Activated T-helper 1 cell treated with Interleukin-2 at 50 U/mL for 16 hours (primary cell): ENCODE results near the gene CISH.

Experiments
- DNase-seq: peaks from one replicate; pipeline ENCODE4 v3.0.0-alpha.2; 2020; ENCODE audit warnings: low read depth

Gene CISH

DNA sequence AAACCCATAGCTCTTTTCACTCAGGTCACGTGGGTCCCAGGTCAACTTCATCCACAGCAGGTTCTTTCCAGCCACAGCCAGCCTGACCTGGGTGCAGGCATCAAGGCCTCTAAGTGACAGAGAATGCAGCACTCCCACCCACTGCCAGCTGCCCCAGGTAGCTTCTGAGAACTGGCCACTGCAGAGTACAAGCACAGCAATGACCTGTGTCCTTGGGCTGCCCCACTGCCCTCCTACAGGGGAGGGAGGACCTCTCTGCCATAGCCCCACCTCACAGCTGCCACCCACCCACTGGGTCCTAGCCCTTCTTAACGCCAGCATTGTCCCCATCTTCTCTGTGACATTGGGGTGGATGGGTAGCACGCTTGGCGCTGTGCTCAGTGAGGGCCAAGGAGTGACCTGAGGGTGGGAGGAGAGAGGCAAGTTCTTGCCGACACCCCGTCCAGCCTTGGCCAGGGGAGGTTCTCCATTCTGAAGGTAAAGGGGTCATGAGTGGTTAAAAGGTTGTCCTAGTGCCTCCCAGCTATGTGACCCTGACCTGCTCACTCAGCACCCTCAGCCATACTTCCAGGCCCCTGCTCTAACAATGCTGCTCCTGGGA, 12.4 kb downstream of the CISH start:
- no peak for DNase-seq

DNA sequence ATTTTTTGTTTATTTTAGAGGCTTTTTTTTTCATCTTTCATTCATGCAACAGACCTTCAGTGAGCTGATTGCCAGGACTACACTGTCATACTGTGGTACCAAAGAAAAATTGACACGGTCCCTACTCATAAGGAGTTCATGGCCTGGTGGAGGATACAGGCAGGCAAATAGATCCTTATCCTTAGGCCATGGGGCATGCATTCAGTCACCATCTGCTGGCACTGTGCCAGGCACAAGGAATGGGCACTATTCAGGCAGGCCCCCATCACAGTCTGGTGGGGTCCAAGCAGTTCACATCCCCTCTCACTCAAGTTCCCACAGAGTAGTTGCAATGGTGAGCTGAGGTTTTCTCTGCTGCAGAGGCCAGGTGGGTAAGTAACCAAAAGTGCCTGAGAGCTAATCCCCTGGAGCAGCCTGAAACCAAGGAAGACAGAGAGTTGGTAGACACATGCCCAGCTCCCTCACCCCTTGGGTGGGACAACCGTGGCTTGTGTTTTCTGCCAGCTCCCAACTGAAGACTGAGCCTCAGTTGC, 17.3 kb downstream of the CISH start:
- no peak for DNase-seq

DNA sequence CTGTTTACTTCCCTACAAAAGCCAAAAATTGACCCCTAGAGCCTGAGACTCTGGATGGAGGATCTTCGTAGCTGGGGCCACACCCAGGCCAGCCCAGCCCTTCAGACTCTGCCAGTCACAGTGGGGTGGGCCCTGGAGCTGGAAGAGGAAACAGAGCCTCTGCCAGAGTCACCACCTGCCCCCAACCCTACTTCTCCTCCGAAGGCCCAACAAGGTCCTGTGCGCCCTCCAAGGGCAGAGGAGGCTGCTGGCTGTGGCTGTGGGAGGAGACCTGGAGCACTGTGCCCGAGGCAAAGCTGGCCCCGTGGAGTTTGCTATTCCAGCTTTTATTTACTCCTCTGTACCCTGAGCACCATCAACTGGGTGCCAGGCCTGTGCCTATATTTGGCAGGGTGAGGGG, 19.0 kb downstream of the CISH start:
- no peak for DNase-seq

DNA sequence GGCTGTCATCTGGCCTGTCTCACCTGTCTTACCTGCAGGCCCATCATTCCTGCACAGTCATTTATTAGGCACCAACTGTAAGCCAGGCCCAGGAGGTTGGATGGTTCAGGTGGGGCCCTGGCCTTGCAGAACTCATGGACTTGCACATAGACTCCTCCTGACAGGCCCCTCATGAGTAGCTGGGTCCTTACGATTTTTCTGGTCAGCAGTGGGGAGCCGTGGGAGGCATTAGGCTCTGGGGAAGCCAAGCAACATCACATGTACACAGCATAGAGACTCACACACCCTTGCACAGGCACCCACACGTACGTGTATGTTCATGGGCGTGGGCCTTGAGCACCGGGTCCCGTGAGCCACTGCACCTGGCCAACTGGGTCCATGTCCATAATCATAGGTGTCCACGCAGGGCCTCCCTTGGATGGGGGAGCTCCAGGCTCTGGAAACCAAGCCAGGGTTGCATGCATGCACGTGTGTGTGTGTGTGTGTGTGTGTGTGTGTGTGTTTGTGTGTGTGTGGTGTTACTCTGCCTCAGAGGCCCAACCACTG, 20.3 kb downstream of the CISH start:
- DNase-seq, result no peak

DNA sequence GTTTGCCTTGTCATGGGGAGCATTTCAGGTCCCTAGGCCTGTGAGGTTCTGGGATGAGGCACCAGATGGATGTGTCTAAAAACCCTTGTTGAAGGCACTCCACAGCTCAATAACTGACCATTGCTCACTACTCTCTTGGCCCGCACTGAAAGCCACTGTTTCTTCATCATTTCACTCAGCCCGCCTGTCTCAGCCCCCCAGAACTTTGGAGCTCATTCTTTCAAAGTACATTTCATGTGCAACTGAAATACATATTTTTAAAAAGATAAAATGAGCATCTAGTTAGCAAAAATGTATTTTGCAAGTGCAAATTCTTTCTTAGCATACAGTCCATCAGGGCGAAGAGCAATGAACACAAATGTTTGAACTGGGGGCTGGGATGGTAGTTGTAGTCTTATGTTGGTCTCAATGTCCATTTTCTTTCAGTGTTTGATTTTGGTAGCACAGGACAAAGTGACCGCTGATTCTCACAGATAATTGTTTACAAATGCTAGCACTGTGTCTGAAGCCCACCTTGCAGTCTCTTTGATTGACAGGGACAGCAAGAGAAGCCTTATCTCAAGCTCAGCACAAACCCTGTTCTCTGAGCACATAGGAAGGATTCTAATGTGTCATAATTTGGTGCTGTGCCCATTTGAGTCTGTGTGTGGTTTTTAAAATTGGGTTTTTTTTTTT, 22.7 kb downstream of the CISH start:
- DNase-seq, result no peak

DNA sequence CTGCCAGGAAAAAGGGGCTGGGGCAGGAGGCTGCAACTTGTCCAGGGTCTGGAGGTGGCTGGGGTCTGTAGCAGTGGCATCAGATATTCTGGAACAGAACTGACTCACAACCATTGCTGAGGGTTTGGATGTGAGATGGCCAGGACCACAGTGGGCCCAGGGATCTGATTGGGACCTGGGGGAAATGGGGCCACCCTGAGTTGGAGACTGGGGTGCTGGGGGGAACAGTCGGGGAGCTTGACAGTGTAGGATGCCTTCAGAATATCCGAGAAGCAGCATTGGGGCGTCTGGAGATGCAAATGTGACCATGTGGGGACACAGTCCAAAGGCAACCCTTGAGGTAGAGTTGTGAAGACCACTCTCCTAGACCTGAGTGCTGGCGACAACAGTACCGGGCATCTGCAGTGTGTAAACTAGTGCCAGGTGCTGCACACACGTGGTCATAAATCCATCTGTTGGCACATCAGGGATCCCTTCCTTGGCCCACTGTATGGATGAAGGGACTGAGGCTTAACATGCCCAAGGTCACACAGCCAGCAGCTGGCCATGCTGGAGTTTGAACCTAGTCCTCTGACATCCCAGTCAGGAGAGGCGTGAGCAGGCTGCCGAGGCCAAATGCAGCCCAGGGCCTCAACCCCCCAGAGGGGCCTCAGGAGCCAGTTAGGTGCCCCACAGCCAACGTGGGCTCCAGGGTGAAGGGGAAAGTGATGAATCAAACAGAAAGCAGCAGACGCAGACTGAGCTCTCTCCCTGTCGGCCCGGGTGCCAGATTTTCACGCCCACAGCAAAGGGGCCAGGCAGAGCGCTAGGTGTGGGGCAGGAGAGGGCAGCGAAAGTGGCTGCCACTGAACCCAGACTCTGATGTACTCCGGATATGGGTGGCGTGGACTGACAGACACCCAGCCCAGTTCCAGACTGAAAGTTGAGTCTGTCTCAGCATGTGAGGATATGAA, 23.5 kb downstream of the CISH start:
- no peak for DNase-seq

DNA sequence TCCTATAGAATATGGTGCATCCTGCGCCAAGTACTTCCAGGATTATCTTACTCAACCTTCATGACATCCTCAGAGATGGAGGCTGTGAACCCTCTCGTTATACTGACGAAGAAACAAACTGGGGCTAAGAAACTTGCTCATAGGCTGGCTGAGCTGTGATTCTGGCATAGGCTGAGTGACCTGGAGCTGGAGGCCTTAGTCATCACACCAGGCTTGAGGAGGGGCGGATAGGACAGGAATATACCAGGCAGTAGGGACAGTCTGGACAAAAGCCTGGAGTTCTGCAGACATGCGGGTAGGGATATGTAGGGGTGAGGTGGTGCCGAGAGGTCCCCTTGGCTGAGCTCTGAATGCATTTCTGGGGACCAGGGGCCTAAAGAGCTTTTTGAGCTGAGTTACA, 24.2 kb downstream of the CISH start:
- DNase-seq, result no peak

DNA sequence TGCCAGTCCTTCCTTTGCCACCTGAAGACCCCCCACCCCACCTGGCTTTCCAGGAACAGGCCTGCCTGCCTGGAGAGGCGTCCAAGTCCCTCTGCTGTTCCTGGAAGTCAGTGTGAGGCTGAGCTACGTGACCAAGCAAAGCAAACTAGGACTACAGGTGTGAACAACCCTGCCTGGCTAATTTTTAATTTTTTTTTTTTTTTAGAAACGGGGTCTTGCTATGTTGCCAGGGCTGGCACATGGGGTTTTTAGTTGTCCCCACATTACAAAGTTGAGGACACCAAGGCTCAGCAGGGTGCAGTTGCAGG, 24.9 kb downstream of the CISH start:
- DNase-seq, result no peak

DNA sequence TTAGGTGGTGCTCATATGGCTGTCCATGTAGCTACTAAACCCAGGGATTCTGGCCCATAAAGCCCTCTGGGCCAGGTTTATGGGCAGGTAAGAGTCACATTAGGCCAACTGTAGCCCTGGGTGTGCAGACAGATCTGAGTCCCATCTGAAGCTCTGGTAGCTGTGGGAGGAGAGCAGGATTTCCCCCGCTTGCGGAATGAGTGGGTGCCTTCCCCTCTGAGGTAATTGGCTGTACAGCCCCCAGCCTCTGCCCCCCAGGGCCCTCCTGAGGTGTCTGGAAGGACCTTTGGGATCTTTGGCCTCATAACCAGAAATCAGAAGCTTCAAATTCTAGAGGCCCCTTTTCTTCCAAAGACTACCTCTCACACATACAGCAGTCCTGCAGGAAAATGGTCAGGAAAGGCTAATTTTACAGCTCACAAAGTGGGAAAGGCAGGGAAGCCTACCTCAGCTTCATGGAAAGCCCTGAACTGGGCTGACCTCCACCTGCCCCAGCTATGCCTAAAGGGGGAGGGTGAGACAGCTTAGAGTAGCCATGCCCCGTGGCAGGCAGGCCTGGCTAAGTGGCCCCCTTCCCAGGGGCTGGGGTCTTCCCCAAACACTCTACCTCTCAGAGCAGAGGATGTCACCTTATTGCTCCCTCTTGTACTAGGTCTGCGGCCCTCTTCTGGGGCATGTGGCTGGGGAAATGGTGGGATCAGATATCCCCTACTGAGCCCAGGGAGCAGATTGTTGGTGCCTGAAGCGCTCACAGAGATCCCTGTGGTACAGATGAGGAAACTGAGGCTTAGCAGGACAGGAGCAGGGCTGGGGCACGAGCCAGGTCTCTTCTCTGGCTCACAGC, 25.4 kb downstream of the CISH start:
- no peak for DNase-seq

DNA sequence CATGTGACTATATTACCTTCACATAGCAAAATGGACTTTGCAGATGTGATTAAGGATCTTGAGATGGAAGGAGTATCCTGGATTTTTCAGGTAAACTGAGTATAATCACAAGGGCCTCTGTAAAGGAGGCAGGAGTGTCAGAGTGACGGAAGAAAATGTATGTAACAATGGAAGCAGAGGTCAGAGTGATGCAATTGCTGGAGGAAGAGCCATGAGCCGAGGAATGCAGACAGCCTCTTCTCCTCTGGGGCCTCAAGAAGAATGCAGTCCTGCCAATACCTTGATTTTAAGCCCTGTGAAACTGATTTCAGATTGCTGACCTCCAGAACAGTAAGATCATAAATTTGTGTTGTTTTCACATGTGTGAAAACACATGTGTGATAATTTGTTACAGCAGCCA, 27.2 kb downstream of the CISH start:
- no peak for DNase-seq

DNA sequence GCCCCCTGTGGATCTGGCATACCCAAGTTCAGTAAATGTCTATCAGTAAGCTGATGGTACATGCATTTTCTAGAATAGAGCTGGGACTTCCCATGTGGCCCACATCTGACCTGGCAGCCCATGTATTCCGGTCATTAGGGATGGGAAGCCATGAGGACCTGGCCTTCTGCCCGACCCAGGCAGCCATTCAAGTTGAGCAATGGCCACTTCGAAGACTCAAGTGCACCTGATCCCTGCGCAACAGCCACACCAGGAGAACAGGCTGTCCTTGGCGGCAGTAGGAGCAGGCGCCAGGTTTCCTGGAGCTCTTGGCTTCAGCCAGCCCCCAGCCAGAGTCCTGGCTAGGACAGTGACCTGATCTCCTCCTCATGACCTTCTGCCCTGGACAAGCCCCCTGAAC, 27.7 kb downstream of the CISH start:
- DNase-seq, result no peak

DNA sequence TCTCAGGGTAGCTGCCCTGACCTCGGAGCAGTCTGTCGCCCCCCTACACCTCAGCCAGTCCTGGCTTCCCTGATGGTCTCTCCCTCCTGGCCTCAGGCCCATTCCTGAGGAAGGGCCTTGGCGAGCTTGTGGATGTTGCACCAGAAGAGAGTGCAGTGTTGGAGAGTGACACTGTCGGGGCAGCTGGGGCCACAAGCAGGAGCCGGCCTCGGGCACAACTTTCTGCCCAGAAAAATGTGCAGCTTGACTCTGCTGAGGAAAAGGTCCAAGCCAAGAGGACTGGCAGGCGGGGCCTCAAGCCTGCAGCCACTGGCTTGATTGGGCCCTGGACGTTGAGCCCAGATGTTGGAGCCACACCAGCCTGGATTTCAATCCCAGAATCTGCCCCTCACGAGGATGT, 29.5 kb downstream of the CISH start:
- no peak for DNase-seq

DNA sequence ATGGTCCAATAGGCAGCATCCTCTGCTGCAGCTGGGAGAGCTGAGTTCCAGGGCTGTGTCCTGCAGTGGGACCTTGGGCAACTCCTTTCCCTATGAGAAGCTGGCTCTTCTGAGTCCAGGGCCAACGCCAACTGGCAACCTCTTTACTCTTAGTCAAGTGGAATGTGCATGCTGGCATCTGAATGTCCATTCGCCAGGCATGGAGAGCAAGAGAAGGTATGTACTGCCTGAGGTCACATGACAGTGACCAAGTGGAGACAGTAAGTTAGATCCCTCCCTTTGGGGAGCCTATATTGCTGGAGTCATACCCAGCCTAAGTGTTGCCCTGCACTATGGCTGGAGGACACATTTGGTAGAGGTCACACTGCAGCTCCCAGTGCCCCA, 30.1 kb downstream of the CISH start:
- no peak for DNase-seq

DNA sequence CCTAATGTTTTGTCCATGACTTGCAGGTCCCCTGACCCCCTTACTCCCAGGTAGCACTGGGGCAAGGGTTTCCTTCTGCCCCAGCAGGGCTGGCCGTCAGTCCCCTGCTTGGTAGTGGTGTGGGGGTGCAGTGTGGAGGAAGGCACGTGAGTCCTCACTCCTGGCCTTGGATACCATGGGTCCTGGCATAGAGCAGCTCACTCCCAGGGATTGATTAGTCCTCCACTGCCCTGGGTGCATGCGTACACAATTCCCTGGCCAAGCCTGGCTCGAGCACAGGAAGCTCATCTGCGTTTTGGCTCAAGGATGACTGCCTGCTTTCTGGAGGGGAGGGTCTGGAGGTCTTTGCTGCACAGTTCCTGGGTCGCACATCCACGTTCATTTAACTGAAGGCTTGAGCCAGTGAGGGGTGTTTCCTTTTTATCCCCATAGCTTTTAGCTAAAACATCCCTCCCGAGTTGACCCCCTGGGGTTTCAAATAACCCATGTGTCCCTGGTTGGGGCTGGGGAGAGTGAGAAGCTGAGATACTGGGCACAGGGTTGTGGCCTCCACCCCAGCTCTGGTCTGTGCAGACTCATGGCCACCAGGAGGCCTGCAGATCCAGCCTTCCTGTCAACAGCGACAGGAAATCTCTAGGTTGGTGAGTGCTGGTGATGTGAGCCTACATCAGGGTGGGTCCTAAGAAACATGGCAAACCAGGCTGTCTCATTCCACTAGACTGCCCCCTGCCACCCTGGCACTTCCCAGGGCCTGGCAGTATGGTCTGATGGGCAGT, 30.7 kb downstream of the CISH start:
- no peak for DNase-seq

DNA sequence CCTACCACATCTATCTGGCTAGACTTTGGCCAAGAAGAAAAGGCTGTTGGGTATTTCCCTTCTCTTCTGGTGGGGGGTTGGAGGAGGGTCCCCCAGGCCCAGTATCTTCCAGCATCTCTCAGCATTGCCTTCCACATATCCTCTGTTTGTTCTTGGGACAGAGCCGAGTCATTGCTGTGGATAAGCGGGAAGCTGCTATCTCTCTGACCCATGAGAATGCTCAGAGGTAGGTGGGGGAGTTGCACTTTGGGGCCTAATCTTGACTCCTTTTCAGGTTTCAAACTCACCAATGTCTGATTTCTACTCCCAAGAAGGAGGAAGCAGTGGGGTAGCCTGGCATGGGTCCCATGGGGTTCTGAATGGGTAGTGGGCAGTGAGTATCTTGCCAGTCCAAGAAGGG, 34.2 kb downstream of the CISH start:
- DNase-seq, result no peak

DNA sequence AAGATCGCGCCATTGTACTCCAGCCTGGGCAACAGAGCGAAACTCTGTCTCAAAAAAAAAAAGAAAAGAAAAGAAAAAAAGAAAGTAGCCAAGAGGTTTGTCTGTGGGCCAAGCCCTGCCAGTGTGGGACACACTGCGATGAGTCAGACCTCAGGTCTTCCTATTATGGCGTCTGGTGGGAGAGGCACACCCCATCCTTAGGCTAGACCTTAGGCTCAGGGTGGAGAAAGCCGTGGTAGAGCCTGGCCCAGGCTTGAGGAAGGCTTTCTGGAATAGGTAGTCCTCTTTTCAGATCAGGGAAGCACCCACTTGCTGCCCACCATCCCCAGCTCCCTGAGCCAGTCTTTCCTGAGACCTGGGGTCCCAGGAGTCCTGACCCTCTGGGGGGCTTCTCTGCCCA, 36.2 kb downstream of the CISH start:
- no peak for DNase-seq

DNA sequence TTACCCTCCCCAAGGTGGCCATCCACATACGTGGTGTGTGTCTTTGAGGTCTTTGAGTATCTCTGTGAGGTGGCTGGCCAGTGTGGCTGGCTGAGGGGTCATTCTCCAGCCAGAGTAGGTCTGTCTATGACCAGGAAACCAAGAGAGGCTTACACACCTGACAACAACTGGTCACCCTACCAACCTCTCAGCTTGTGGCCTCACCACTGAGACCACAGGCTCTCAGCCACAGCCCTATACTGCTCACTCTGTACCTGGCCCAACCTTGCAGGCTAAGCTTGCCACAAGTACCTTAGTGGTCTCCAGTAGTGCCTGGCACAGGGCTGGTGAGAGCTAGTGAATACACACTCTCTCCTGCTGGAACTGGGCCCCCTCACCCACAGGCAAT, 37.1 kb downstream of the CISH start:
- no peak for DNase-seq

DNA sequence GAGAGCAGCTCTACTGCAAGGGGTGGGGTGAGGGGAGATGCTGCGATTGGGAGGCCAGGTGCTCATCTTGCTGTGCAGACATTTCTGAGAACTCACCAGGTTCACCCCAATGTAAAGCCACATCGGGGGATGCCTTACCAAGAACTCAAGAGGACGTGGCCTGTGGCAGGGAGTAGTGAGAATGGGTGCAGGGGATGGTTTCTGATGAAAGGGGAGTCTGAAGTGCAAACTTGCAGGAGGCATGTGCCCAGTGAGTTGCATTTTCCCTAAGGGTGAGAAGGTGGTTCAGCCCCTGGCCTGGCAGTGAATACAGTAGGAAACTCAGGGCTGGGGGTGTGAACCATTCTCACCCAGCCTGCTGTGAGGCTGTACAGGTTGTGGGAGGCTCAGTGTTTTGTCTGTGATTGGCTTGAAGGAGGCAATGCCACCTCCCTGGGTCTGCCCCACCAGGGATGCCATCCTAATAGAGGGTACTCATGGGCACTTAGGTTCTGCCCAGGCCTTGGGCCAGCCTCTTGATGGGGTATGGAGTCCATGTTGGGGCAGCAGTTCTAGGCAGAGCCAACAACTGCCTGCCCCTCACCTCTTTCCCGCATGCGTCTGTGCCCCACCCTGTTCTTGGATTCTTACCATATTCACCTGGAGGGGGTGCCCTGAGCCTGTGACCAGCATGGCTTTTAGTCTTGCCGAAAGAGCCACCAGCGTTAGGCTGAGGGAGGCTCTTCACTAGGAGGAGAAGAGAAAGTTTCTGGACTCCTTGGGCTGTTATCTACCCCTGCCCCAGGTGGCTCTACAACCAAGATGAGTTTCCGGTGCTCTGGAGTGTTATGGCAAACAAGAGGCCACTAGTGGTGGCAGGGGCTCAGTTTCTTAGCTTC, 37.8 kb downstream of the CISH start:
- peak; percentile 55 for DNase-seq

DNA sequence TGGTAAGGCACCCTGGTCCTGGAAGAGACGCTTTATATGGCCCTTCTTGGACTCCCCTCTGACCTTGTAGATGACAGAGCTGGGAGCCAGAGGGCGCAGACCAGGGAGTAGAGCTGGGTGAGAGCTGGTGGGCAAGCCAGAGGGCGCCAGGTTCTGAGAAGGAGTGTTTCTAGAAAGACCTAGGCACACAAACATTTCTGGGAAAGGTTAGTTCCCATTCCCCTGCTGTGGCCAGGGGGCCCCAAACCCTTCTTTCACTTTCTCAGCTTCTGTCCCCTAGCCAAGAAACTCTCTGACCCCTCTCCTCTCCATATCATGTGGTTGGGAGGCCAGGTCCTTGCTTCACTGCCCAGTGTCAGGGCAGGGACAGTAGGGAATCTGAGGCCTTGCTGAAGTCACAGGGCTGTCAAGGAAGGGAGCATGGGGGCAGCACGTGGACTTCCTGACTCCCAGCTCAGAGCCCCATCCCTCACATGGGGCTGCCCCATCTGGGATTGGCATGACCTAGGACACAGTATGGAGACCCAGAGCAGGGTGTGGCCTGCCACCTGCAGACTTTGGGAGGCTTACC, 38.7 kb downstream of the CISH start:
- DNase-seq, result peak; percentile 34

DNA sequence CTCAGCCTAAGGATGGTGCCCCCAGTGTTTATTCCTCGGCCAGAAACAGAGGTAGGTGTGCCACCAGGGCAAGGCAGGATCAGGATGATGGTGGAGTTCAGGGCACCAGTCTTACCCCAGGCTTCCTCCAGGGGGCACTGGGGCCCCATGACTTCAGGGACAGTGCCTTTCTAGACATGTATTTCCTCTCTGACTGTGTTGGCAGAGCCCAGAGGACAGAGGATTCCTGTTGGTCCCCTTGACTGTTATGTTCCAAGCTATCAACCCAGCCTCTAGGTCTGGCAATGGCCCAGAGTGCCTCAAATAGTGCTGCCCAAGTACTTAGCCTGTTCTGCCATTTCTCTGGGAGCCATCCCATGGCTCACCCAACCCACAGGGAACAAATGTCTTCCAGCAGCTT, 39.4 kb downstream of the CISH start:
- DNase-seq, result peak; percentile 68
